Stimulated activated naive CD8-positive, alpha-beta T cell treated with anti-CD3 and anti-CD28 coated beads, Interleukin-15, Interleukin-2, amounts not matched to agents 100 ng/mL and 50 ng/mL, for 24 hours (primary cell): ENCODE results near the gene SLC1A4.
A peak's percentile ranks its signal among the peaks of the same experiment; 100 is the strongest.

Source experiments
- H3K27ac Mint-ChIP-seq: one replicate; pipeline ENCODE4 v1.8.0; 2021; ENCODE audit warnings: mild to moderate bottlenecking, mixed read lengths
- H3K27me3 Mint-ChIP-seq: one replicate; pipeline ENCODE4 v1.8.0; 2021; ENCODE audit warnings: mixed read lengths
- H3K36me3 Mint-ChIP-seq: one replicate; pipeline ENCODE4 v1.8.0; 2021; ENCODE audit warnings: low read depth, mixed read lengths
- H3K4me1 Mint-ChIP-seq: one replicate; pipeline ENCODE4 v1.8.0; 2021; ENCODE audit warnings: low read depth, mixed read lengths
- H3K4me3 Mint-ChIP-seq: one replicate; pipeline ENCODE4 v1.8.0; 2021; ENCODE audit warnings: mild to moderate bottlenecking, mixed read lengths
- H3K9me3 Mint-ChIP-seq: one replicate; pipeline ENCODE4 v1.8.0; 2021; ENCODE audit warnings: mixed read lengths

The SLC1A4 gene

GRCh38 chr2:65071499-65072180 is 82.4 kb downstream of the SLC1A4 start:
- Mint-ChIP-seq H3K9me3 (no peaks in the 10 kb centered on the region), H3K4me1 (peaks cover 28% of the 10 kb centered on the region), H3K36me3 (peaks cover 21% of the 10 kb centered on the region), H3K27ac (peak overlapping the region; percentile 93), H3K27me3 (no peaks in the 10 kb centered on the region), H3K4me3 (no peak overlapping the region)

DNA sequence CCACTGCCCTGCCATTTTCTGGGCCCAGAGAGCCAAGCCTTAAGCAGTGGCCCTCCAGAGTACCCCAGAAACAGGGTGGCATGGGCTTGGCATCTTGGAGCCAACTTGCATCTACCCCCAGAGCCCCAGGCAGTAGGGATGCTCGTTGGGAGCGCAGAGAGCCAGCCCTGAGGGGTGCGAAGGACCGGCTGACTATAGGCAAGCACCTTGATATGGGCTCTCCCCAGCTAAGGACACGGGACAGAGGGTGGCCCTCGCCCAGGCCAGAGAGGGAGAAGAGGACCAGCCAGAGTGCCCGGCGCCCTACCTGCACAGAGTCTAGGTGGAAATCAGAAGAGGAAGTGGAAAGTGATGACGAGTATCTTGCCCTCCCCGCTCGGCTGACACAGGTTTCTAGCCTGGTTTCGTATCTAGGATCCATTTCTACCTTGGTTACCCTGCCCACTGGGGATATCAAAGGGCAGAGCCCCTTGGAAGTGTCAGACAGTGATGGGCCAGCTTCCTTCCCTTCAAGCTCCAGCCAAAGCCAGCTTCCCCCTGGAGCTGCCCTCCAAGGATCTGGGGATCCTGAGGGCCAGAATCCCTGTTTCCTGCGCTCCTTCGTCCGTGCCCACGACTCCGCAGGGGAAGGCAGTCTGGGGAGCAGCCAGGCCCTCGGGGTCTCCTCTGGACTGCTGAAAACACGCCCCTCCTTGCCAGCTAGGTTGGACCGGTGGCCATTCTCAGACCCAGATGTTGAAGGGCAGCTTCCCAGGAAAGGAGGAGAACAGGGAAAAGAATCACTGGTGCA is 83.2 kb downstream of the SLC1A4 start:
- no peaks in the 10 kb centered on the region for H3K9me3 Mint-ChIP-seq
- peaks cover 25% of the 10 kb centered on the region for H3K36me3 Mint-ChIP-seq
- H3K4me1 Mint-ChIP-seq = peaks cover 27% of the 10 kb centered on the region
- H3K27ac Mint-ChIP-seq = peak overlapping the region; percentile 57
- no peaks in the 10 kb centered on the region for H3K27me3 Mint-ChIP-seq
- H3K4me3 Mint-ChIP-seq = no peak overlapping the region
